Measurements from ENCODE around the gene MRPS25. TPM values are rescaled to one million over a fixed set of nuclear protein-coding genes. Genes with fewer than 3 reads are reported as not detected.

Gene MRPS25
- total RNA-seq, 1 donor from 2014 or later, result 27.0 TPM

GRCh38 chr3:15071699-15072098 is 6.6 kb upstream of the MRPS25 start:
- intact Hi-C loops (cut with DNase I), result no loop called here
- H3K4me1 ChIP-seq, result no peaks in the 10 kb centered on the region

GRCh38 chr3:15069441-15069840 is 4.3 kb upstream of the MRPS25 start:
- H3K9me3 ChIP-seq, result no peaks in the 10 kb centered on the region
- peaks cover under 1% of the 10 kb centered on the region for H3K4me1 ChIP-seq
- H3K27me3 ChIP-seq, result no peaks in the 10 kb centered on the region
- TF ChIP-seq POLR2A (IDR thresholded peaks at IDR 0.05) (no peak), POLR2AphosphoS5 (IDR thresholded peaks at IDR 0.05; ENCODE audit: insufficient read depth in 1 of 2, low read depth in 1 of 2) (no peak), CTCF (IDR thresholded peaks at IDR 0.05) (no peak)
- DNase-seq (ENCODE audit: extremely low spot score in 2 of 2), result no peak
- H3K27ac ChIP-seq, result no peak overlapping the region
- H3K36me3 ChIP-seq, result peaks cover 0 to 13% of the 10 kb centered on the region in 2 donors
- H3K4me3 ChIP-seq, result no peak overlapping the region
- intact Hi-C loops (cut with DNase I), result no loop called here

More at GRCh38 chr3:15071699-15072098, 6.6 kb upstream of the MRPS25 start:
- Histone ChIP-seq H3K27ac (no peak overlapping the region), H3K27me3 (no peaks in the 10 kb centered on the region), H3K36me3 (peaks cover 0 to 36% of the 10 kb centered on the region in 2 donors), H3K9me3 (no peaks in the 10 kb centered on the region), H3K4me3 (no peak overlapping the region)
- no peak for DNase-seq (ENCODE audit: extremely low spot score in 2 of 2)
- TF ChIP-seq POLR2A (IDR thresholded peaks at IDR 0.05) (no peak), POLR2AphosphoS5 (IDR thresholded peaks at IDR 0.05; ENCODE audit: insufficient read depth in 1 of 2, low read depth in 1 of 2) (no peak), CTCF (IDR thresholded peaks at IDR 0.05) (no peak)

- DNase-seq (ENCODE audit: extremely low spot score in 2 of 2), result no peak
- Histone ChIP-seq H3K27me3 (no peaks in the 10 kb centered on the region), H3K4me1 (peaks cover 16% of the 10 kb centered on the region), H3K9me3 (no peaks in the 10 kb centered on the region), H3K36me3 (no peaks in the 10 kb centered on the region), H3K27ac (no peak overlapping the region), H3K4me3 (no peak overlapping the region)
- no peak for TF ChIP-seq POLR2A (IDR thresholded peaks at IDR 0.05)
- intact Hi-C loops (cut with DNase I), result no loop called here
Observed at GRCh38 chr3:15066467-15066866, 1.4 kb upstream of the MRPS25 start.

- no peaks in the 10 kb centered on the region for H3K27me3 ChIP-seq
- H3K27ac ChIP-seq, result peak overlapping the region; percentile 80
- no peak for TF ChIP-seq CTCF (IDR thresholded peaks at IDR 0.05)
- no peak for TF ChIP-seq POLR2AphosphoS5 (IDR thresholded peaks at IDR 0.05; ENCODE audit: insufficient read depth in 1 of 2, low read depth in 1 of 2)
- TF ChIP-seq POLR2A (IDR thresholded peaks at IDR 0.05), result no peak
- H3K4me3 ChIP-seq, result peak overlapping the region; percentile 79 to 82
- H3K9me3 ChIP-seq, result no peaks in the 10 kb centered on the region
- intact Hi-C loops (cut with DNase I), result no loop called here
- H3K4me1 ChIP-seq, result peaks cover 16% of the 10 kb centered on the region
- H3K36me3 ChIP-seq, result no peaks in the 10 kb centered on the region
- DNase-seq (ENCODE audit: extremely low spot score in 2 of 2), result no peak
Observed at GRCh38 chr3:15065550-15066007, 464 bp upstream of the MRPS25 start.

- peaks cover 16% of the 10 kb centered on the region for H3K4me1 ChIP-seq
- peak overlapping the region; percentile 79 to 82 for H3K4me3 ChIP-seq
- H3K36me3 ChIP-seq, result no peaks in the 10 kb centered on the region
- H3K27me3 ChIP-seq, result no peaks in the 10 kb centered on the region
- no peaks in the 10 kb centered on the region for H3K9me3 ChIP-seq
- peak overlapping the region; percentile 80 for H3K27ac ChIP-seq
- intact Hi-C loops (cut with DNase I), result no loop called here
- TF ChIP-seq CTCF (IDR thresholded peaks at IDR 0.05), result no peak
- TF ChIP-seq POLR2A (IDR thresholded peaks at IDR 0.05), result no peak
- no peak for TF ChIP-seq POLR2AphosphoS5 (IDR thresholded peaks at IDR 0.05; ENCODE audit: insufficient read depth in 1 of 2, low read depth in 1 of 2)
- DNase-seq (ENCODE audit: extremely low spot score in 2 of 2), result no peak
Observed at GRCh38 chr3:15064299-15064834, 748 bp downstream of the MRPS25 start.

All from vagina (tissue), 2 donors.